AG09319 (cell line): ENCODE measurements around the gene CEP63.

Source experiments
- DNase-seq: peaks from one replicate; pipeline ENCODE4 v3.0.0-alpha.2; 2010; ENCODE audit warnings: low read depth; ENCODE audit errors: extremely low read depth
- CTCF ChIP-seq: IDR thresholded peaks from 2 replicates; pipeline ENCODE4 v1.5.1; 2011; ENCODE audit warnings: low read depth, mild to moderate bottlenecking, inconsistent platforms, low read length, moderate library complexity

The CEP63 gene

GRCh38 chr3:134511500-134511899 lies 25.6 kb downstream of the CEP63 start:
- TF ChIP-seq CTCF, result no peak
- no peak for DNase-seq

- DNase-seq, result no peak
- TF ChIP-seq CTCF, result no peak
These were observed 31.0 kb downstream of the CEP63 start for GRCh38 chr3:134516905-134517304.

- DNase-seq, result no peak
- no peak for TF ChIP-seq CTCF
These were observed 31.9 kb downstream of the CEP63 start for GRCh38 chr3:134517791-134518190.

- no peak for TF ChIP-seq CTCF
- DNase-seq, result no peak
These were observed 36.7 kb downstream of the CEP63 start for GRCh38 chr3:134522541-134522940.

- DNase-seq, result no peak
- TF ChIP-seq CTCF, result no peak
These were observed 39.4 kb downstream of the CEP63 start for GRCh38 chr3:134525293-134525692.

- TF ChIP-seq CTCF, result no peak
- DNase-seq, result no peak
These were observed 40.5 kb downstream of the CEP63 start for GRCh38 chr3:134526319-134526718.

GRCh38 chr3:134527037-134527436 lies 41.2 kb downstream of the CEP63 start:
- no peak; the same call in none of the 2 replicates for TF ChIP-seq CTCF
- DNase-seq, result no peak
